Activated CD4-positive, alpha-beta T cell treated with anti-CD3 and anti-CD28 coated beads, Interleukin-2, Interleukin-4, amounts not matched to agents 100 ng/mL and 50 ng/mL, durations not matched to agents 16 hours and 8 hours (primary cell): ENCODE data around the gene FPGS.
"Not testable (repeated sequence)": the region's sequence is repeated elsewhere in the genome, so short reads cannot be mapped to it uniquely, and the experiment has no call there.

ENCODE experiments used
- DNase-seq: peaks from one replicate; pipeline ENCODE4 v3.0.0-alpha.2; 2020; ENCODE audit warnings: low spot score

FPGS gene

GRCh38 chr9:127771570-127772189, 31.0 kb upstream of the FPGS start:
- no peak for DNase-seq

DNA sequence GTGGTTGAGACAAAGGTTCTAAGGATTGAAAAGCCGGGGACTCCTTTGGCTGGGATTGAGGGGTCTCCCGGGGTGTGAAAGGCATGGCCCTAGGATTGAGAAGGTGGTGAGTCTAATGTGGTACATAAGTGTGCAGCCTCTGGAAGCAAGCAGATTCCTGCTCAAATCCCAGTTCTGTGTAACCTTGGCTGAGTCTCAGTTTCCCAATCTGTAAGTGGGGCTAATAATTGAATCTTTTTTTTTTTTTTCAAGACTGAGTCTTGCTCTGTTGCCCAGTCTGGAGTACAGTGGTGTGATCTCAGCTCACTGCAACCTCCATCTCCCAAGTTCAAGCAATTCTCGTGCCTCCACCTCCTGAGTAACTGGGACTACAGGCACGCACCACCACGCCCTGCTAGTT, 30.1 kb upstream of the FPGS start:
- no peak for DNase-seq

GRCh38 chr9:127773272-127773671, 29.4 kb upstream of the FPGS start:
- DNase-seq = no peak

- DNase-seq = no peak
Observed at GRCh38 chr9:127773981-127774380, 28.7 kb upstream of the FPGS start.

DNA sequence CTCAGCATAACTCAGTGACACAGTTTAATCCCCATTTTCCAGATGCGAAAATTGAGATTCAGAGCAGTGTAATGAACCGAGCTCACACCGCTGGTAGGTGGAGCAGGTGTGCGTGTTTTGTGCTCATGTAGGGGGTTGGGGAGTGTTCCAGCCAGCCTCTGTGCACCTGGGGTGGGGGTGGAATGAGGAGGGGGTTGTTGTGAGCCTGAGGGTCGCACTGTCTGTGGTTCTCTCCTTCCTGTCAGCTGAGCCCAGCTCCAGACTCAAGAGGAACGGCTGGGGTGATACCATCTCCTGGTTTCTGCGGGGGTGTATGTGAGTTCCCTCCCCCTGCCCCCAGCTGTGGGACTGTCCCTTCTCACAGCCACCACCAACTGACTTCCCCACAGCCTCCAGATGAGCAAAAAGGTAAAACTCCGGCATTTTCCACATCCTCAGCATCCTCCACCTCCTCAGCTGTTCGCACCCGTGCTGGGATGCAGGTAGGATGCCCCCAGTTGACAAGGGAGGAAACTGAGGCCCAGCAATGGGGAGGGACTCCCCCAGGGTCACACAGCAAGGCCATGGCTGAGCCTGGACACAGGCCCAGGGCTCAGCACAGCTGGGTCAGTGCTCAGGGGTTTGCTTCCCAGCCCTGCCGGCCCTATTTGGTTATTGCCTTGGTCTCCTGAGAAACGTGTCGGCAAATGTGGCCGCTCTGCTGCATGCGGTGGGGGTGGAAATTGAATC, 26.3 kb upstream of the FPGS start:
- DNase-seq = peak; percentile 88

DNA sequence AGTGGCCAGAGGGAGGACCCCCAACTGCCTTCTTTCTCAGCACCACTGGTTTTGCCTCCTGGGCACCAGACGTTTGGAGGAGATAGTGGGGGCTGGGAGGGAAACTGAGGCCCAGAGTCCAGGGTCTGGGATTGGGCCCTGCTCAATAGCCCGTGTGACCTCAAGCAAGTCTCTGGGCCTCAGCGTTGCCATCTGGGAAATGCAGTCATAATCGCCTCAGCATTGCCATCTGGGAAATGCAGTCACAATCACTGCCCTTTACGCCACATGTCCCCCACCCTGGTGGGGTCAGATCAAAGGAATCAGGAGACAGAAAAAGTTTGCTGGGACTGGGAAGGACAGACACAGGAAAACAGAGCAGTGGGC, 25.8 kb upstream of the FPGS start:
- peak; percentile 48 for DNase-seq

- no peak for DNase-seq
Observed at GRCh38 chr9:127777368-127777980, 25.2 kb upstream of the FPGS start.

- DNase-seq = peak; percentile 55
Observed at GRCh38 chr9:127778280-127779135, 24.2 kb upstream of the FPGS start, which contains the start of gene SH2D3C. SH2D3C (minus strand) TSS chr9:127778666; CDS start chr9:127778627, 39 bp downstream.

DNA sequence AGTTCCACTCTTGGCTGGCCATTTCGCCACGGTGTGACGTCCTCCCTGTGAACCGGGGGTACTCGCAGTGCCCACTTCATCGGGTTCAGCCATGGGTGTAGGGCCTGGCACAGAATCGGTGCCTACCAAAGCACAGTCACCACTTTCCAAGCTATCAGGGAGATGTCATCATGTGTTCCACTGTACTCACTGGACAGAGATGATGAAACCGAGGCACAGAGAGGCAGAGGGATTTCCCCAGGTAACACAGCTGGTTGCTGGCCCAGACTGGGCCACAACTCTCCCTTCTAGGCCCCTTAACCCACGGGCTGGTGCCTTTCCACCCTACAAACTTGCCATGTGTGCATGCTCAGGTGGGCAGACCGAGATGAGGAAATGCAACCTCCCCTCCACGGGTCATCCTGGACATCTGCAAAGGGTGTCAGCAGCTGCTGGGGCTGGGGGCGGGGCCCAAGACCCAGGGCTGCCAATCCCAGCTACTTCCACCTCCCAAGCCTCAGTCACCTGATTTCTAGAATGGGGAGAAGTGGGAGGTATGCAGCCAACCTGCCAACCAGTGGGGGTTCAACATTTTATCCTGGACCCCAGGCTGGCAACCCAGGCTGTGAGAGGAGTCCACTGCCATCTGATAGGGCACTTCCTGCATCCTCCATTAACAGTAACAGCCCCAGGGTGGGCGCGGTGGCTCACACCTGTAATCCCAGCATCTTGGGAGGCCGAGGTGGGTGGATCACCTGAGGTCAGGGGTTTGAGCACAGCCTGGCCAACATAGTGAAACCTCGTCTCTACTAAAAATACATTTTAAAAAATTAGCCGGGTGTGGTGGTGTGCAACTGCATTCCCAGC, 23.3 kb upstream of the FPGS start:
- peak; percentile 83 for DNase-seq

DNA sequence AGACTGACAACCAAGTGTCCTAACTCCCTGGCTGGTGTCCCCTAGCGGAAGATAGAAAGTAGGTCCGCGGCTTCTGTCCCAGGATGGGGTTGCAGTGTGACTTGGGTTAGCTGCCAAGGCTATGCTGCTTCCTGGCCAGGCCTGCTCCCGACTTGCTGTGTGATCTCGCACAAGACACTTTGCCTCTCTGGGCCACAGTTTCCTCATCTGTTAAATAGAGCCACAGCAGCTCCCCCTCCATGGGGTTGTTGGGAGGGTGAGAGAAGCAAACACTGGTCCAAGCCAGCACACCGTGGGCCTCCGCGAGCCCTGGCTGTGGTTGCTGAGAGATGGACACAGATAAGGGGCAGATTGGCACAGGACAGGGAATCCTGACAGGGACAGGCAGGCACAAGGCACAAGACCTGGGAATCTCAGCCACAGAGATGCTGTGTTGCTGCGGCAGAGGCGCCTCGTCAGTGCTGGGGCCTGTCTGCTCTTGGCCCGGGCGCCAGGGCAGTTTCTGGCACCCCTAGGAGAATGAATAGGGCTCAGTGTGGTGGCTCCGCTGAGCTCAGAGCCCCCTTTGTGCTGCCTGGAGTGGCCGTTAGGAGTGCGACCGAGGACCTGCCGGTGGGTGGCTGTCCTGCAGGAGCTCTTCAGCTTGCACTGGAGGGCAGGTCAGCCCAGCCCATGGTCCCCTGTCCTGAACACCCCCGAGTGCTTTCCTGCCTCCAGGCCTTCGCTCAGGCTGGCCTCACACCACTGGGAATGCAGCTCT, 22.4 kb upstream of the FPGS start:
- no peak for DNase-seq

- not testable (repeated sequence) for DNase-seq
Observed at GRCh38 chr9:127780909-127781308, 21.8 kb upstream of the FPGS start.

GRCh38 chr9:127781806-127782205, 20.9 kb upstream of the FPGS start:
- DNase-seq = no peak

GRCh38 chr9:127783111-127784008, 19.3 kb upstream of the FPGS start:
- DNase-seq = peak; percentile 89

GRCh38 chr9:127785023-127785932, 17.4 kb upstream of the FPGS start:
- peak; percentile 90 for DNase-seq

DNA sequence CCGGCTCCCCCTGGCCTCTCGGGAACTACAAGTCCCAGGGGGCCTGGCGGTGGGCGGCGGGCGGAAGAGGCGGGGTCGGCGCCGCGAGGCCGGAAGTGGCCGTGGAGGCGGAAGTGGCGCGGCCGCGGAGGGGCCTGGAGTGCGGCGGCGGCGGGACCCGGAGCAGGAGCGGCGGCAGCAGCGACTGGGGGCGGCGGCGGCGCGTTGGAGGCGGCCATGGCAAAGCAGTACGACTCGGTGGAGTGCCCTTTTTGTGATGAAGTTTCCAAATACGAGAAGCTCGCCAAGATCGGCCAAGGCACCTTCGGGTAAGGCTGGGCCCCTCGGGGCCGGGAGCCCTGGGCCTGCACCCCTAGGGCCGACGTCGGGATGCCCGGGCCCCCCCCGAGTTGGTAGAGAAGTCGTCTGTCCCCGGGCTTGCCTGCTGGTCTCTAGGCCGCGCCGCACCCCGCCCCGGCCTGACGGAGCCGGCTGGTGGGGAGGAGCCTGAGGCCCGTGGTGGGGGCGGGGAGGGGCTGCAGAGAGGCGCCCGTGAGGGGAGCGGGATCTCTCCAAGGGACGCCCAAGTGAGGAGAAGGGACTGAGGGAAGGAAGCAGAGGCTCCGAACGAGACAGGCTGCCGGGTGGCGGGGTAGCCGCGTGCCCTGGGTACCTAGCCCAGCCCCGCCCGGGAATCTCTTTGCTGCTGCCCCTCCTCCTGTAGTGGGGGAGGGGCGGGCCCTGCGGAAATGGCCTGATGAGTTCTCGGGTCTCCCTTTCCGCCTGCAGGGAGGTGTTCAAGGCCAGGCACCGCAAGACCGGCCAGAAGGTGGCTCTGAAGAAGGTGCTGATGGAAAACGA, 16.5 kb upstream of the FPGS start, which contains the start of gene CDK9:
Gene CDK9, plus strand, starts transcription at position 102 of the 840 bp plus-strand sequence. Its CDS starts 115 bp downstream, at position 217.
- DNase-seq = peak; percentile 93

DNA sequence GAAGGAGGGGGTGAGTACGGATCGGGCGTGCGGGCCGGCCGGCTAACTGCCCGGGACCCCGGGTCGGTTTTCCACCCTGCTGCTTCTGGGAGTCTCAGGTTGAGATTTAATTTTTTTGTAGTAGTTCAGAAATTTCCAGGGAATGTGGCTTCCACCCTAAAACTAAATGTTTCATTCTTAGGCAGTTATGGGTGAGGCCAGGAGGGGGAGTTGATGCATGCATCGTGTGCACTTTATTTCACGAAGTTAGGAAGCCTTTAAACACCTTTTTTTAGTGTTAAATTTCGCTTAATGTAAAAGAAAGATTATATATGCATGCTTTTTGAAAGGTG, 15.9 kb upstream of the FPGS start:
- no peak for DNase-seq

GRCh38 chr9:127788337-127789011, 14.2 kb upstream of the FPGS start:
- DNase-seq = peak; percentile 42
